Gastroesophageal sphincter (tissue), 4 donors: ENCODE results near the gene SWAP70. TPM values are rescaled to one million over a fixed set of nuclear protein-coding genes. Genes with fewer than 3 reads are reported as not detected.

Experiments used
- ATAC-seq: fragments of 150-250 bp; one replicate; pipeline ENCODE4 v1.9.1; 2016; ENCODE audit warnings: mild to moderate bottlenecking, moderate library complexity
- H3K27ac ChIP-seq, 4 donors: fragments of 200-600 bp; sonication (generic) in 3 of 4; 1 replicate in 3 of 4; 2 replicates in 1 of 4; pipeline ENCODE4 v1.5.1; 2016 to 2019
- H3K27me3 ChIP-seq: fragments of 200-600 bp; sonication (generic); one replicate; pipeline ENCODE4 v1.5.1; 2019
- H3K36me3 ChIP-seq, 2 donors: fragments of 200-600 bp; sonication (generic); one replicate each; pipeline ENCODE4 v1.5.1; 2019; ENCODE audit warnings: control low read depth in 1 of 2
- H3K4me1 ChIP-seq, 3 donors: fragments of 200-600 bp; sonication (generic); 1 replicate in 2 of 3; 2 replicates in 1 of 3; pipeline ENCODE4 v1.5.1; 2016 to 2019; ENCODE audit warnings: control low read depth in 2 of 3
- H3K4me3 ChIP-seq, 2 donors: fragments of 200-600 bp; sonication (generic); one replicate each; pipeline ENCODE4 v1.5.1; 2019; ENCODE audit warnings: mild to moderate bottlenecking in 1 of 2, moderate library complexity in 1 of 2
- H3K9me3 ChIP-seq, 3 donors: fragments of 200-600 bp; sonication (generic); one replicate each; pipeline ENCODE4 v1.5.1; 2017 to 2019; ENCODE audit warnings: control low read depth in 2 of 3
- CTCF ChIP-seq, 4 experiments: fragments of 200-600 bp in 2 of 4; fragments of 450-650 bp in 2 of 4; sonication (generic) in 1 of 4; IDR thresholded peaks; one replicate each; pipeline ENCODE4 v1.5.1; 2017 to 2019; ENCODE audit warnings: antibody characterized with exemption in 4 of 4, mild to moderate bottlenecking in 2 of 4, moderate library complexity in 2 of 4
- EP300 ChIP-seq: sonication (generic); formaldehyde crosslinking; IDR thresholded peaks from one replicate; pipeline ENCODE4 v1.6.1; 2017; ENCODE audit warnings: antibody characterized with exemption, mild to moderate bottlenecking
- POLR2A ChIP-seq, 2 donors: fragments of 450-650 bp; IDR thresholded peaks; one replicate each; pipeline ENCODE4 v1.6.1; 2017; ENCODE audit warnings: antibody characterized with exemption in 2 of 2, mild to moderate bottlenecking in 2 of 2, moderate library complexity in 1 of 2
- POLR2AphosphoS5 ChIP-seq: sonication (generic); formaldehyde crosslinking; IDR thresholded peaks from one replicate; pipeline ENCODE4 v1.6.1; 2017; ENCODE audit warnings: antibody characterized with exemption
- WGBS, 2 donors: methylation state at CpG; one replicate each; pipeline ENCODE4 v1.1.5; 2018; ENCODE audit warnings: low coverage in 1 of 2; 5-methylcytosine and 5-hydroxymethylcytosine counted together
- total RNA-seq, 4 donors: library from RNA; depleted of rRNA; stranded (reverse); fragments of >200 nt; gene quantifications; one replicate each; pipeline ENCODE4 v1.1.0, GENCODE V29; 2016

SWAP70 gene
- total RNA-seq, 4 donors from 2014 or later, result 32.2 to 65.9 (median 45.0) TPM

- H3K4me1 ChIP-seq, result peaks cover 0 to 30% (median 0%) of the 10 kb centered on the region in 3 donors
- H3K27me3 ChIP-seq, result no peaks in the 10 kb centered on the region
- TF ChIP-seq EP300 (no peak), CTCF (IDR thresholded peaks at IDR 0.05) (no peak), POLR2A (IDR thresholded peaks at IDR 0.05) (no peak), POLR2AphosphoS5 (no peak)
- H3K4me3 ChIP-seq, result no peak overlapping the region
- no peak overlapping the region for H3K27ac ChIP-seq
- H3K9me3 ChIP-seq, result peaks cover 0 to 12% (median 0%) of the 10 kb centered on the region in 3 donors
- 87 to 92% methylated on average over 5 of the region's 6 CpGs for WGBS, 2 donors
- H3K36me3 ChIP-seq, result no peaks in the 10 kb centered on the region
- ATAC-seq, result no peak
Observed at GRCh38 chr11:9669954-9670353, 6.1 kb downstream of the SWAP70 start.

GRCh38 chr11:9672288-9672916, 8.5 kb downstream of the SWAP70 start:
- Histone ChIP-seq H3K27me3 (no peaks in the 10 kb centered on the region), H3K36me3 (no peaks in the 10 kb centered on the region), H3K4me1 (peaks cover 0 to 50% (median 3%) of the 10 kb centered on the region in 3 donors), H3K9me3 (no peaks in the 10 kb centered on the region), H3K4me3 (no peak overlapping the region), H3K27ac (no peak overlapping the region)
- 75 to 79% methylated on average over 3 of the region's 3 CpGs for WGBS, 2 donors
- no peak for ATAC-seq
- TF ChIP-seq CTCF (IDR thresholded peaks at IDR 0.05), result no peak
- TF ChIP-seq EP300, result no peak
- no peak for TF ChIP-seq POLR2AphosphoS5
- TF ChIP-seq POLR2A (IDR thresholded peaks at IDR 0.05), result no peak

- no peak for TF ChIP-seq POLR2A (IDR thresholded peaks at IDR 0.05)
- TF ChIP-seq POLR2AphosphoS5, result no peak
Observed at GRCh38 chr11:9672918-9673317, 9.0 kb downstream of the SWAP70 start.

GRCh38 chr11:9675691-9676090, 11.8 kb downstream of the SWAP70 start:
- TF ChIP-seq CTCF (IDR thresholded peaks at IDR 0.05) (no peak), POLR2AphosphoS5 (no peak), EP300 (no peak), POLR2A (IDR thresholded peaks at IDR 0.05) (no peak)
- H3K4me3 ChIP-seq, result no peak overlapping the region
- no peaks in the 10 kb centered on the region for H3K36me3 ChIP-seq
- H3K27ac ChIP-seq, result no peak overlapping the region
- H3K9me3 ChIP-seq, result no peaks in the 10 kb centered on the region
- no peaks in the 10 kb centered on the region for H3K27me3 ChIP-seq
- no peak for ATAC-seq
- WGBS, 2 donors, result 32 to 76% methylated on average over 2 to 3 of the region's 3 CpGs
- H3K4me1 ChIP-seq, result peaks cover 0 to 45% (median 3%) of the 10 kb centered on the region in 3 donors

More at GRCh38 chr11:9672918-9673317, 9.0 kb downstream of the SWAP70 start:
- WGBS, 2 donors, result 82 to 100% methylated on average over 2 of the region's 4 CpGs
- no peaks in the 10 kb centered on the region for H3K36me3 ChIP-seq
- H3K4me3 ChIP-seq, result no peak overlapping the region
- H3K27ac ChIP-seq, result no peak overlapping the region
- ATAC-seq, result no peak
- peaks cover 0 to 50% (median 3%) of the 10 kb centered on the region in 3 donors for H3K4me1 ChIP-seq
- no peaks in the 10 kb centered on the region for H3K27me3 ChIP-seq
- H3K9me3 ChIP-seq, result no peaks in the 10 kb centered on the region

- Histone ChIP-seq H3K27ac (no peak overlapping the region), H3K4me3 (no peak overlapping the region), H3K9me3 (no peaks in the 10 kb centered on the region), H3K4me1 (peaks cover 3 to 56% (median 4%) of the 10 kb centered on the region in 3 donors), H3K27me3 (no peaks in the 10 kb centered on the region), H3K36me3 (no peaks in the 10 kb centered on the region)
- TF ChIP-seq CTCF (IDR thresholded peaks at IDR 0.05) (no peak), EP300 (no peak), POLR2A (IDR thresholded peaks at IDR 0.05) (no peak), POLR2AphosphoS5 (no peak)
- ATAC-seq, result no peak
Observed at GRCh38 chr11:9677951-9678350, 14.1 kb downstream of the SWAP70 start.
